HG03097 (cell line): ENCODE results near the gene UGT2B11.
"Not testable (repeated sequence)": the region's sequence is repeated elsewhere in the genome, so short reads cannot be mapped to it uniquely, and the experiment has no call there.

ENCODE experiments used
- ATAC-seq: cut with Tn5 transposase; IDR thresholded peaks from one replicate; pipeline ENCODE4 v1.9.1; 2021; ENCODE audit not compliant: unreplicated experiment, low FRiP score

The UGT2B11 gene

GRCh38 chr4:69214716-69215115 is at the start of gene UGT2B11:
Gene UGT2B11, minus strand, starts transcription at chr4:69214748. Its CDS starts 26 bp downstream, at chr4:69214722.
- no peak for ATAC-seq

GRCh38 chr4:69253147-69253772 is 38.7 kb upstream of the UGT2B11 start:
- ATAC-seq: not testable (repeated sequence)

- ATAC-seq: not testable (repeated sequence)
Observed at GRCh38 chr4:69250884-69251283, 36.3 kb upstream of the UGT2B11 start.

GRCh38 chr4:69242562-69243240 is 28.2 kb upstream of the UGT2B11 start:
- not testable (repeated sequence) for ATAC-seq

- not testable (repeated sequence) for ATAC-seq
Observed at GRCh38 chr4:69241746-69242145, 27.2 kb upstream of the UGT2B11 start.

GRCh38 chr4:69240787-69241186 is 26.2 kb upstream of the UGT2B11 start:
- not testable (repeated sequence) for ATAC-seq

GRCh38 chr4:69239557-69240168 is 25.1 kb upstream of the UGT2B11 start:
- ATAC-seq: no peak

GRCh38 chr4:69239092-69239491 is 24.5 kb upstream of the UGT2B11 start:
- ATAC-seq: no peak

GRCh38 chr4:69224891-69225290 is 10.3 kb upstream of the UGT2B11 start:
- ATAC-seq: no peak

- ATAC-seq: not testable (repeated sequence)
Observed at GRCh38 chr4:69223277-69223676, 8.7 kb upstream of the UGT2B11 start.

GRCh38 chr4:69218491-69218890 is 3.9 kb upstream of the UGT2B11 start:
- ATAC-seq: not testable (repeated sequence)

GRCh38 chr4:69210911-69211310 is 3.6 kb downstream of the UGT2B11 start:
- ATAC-seq: no peak

GRCh38 chr4:69198506-69198905 is 16.0 kb downstream of the UGT2B11 start:
- ATAC-seq: not testable (repeated sequence)

GRCh38 chr4:69196209-69196965 is 18.2 kb downstream of the UGT2B11 start:
- no peak for ATAC-seq

GRCh38 chr4:69194166-69194565 is 20.4 kb downstream of the UGT2B11 start:
- ATAC-seq: no peak

GRCh38 chr4:69191905-69192304 is 22.6 kb downstream of the UGT2B11 start:
- not testable (repeated sequence) for ATAC-seq

- ATAC-seq: not testable (repeated sequence)
Observed at GRCh38 chr4:69190621-69191020, 23.9 kb downstream of the UGT2B11 start.

GRCh38 chr4:69181519-69182169 is 32.9 kb downstream of the UGT2B11 start:
- not testable (repeated sequence) for ATAC-seq

GRCh38 chr4:69179817-69180216 is 34.7 kb downstream of the UGT2B11 start:
- not testable (repeated sequence) for ATAC-seq

- ATAC-seq: not testable (repeated sequence)
Observed at GRCh38 chr4:69178751-69179205, 35.8 kb downstream of the UGT2B11 start.
